ENCODE data around the gene CLDN14.

CLDN14 gene

GRCh38 chr21:36461277-36461917, 18.5 kb downstream of the CLDN14 start:
- H3K79me1 ChIP-seq (ENCODE audit: low read length): no peaks in the 10 kb centered on the region
- no peak overlapping the region for H2BK5ac ChIP-seq (ENCODE audit: low read length)
- H3K23ac ChIP-seq (ENCODE audit: low read length): no peak overlapping the region
- no peaks in the 10 kb centered on the region for H3K27me3 ChIP-seq (ENCODE audit: insufficient read depth, low read length, poor library complexity)
- no peaks in the 10 kb centered on the region for H3K4me1 ChIP-seq (ENCODE audit: control insufficient read depth, low read depth, low read length)
- no peak overlapping the region for H3K18ac ChIP-seq (ENCODE audit: low read length)
- no peaks in the 10 kb centered on the region for H3K36me3 ChIP-seq (ENCODE audit: control insufficient read depth, insufficient read depth, low read length)
- no peak for DNase-seq
- no peak overlapping the region for H2BK15ac ChIP-seq (replicated peaks; ENCODE audit: low read depth)
- no peak overlapping the region for H3K9ac ChIP-seq (ENCODE audit: low read length)
- no peak overlapping the region for H2AK5ac ChIP-seq (ENCODE audit: low read length)
- no peak overlapping the region for H2BK120ac ChIP-seq (ENCODE audit: low read depth, low read length)
- no CpG with 5 or more reads among the region's 34 CpGs for WGBS (ENCODE audit: extremely low coverage, insufficient coverage, low lambda C conversion rate)
- H4K8ac ChIP-seq (ENCODE audit: low read depth, low read length): no peak overlapping the region
- H3K79me2 ChIP-seq (ENCODE audit: control insufficient read depth, insufficient read depth, low read length): no peaks in the 10 kb centered on the region
- H3K4ac ChIP-seq (ENCODE audit: low read depth, low read length): no peak overlapping the region
- no peak overlapping the region for H3K27ac ChIP-seq (ENCODE audit: low read depth, low read length)
- no peak overlapping the region for H4K5ac ChIP-seq (ENCODE audit: low read length)
- no peak overlapping the region for H3K4me2 ChIP-seq (ENCODE audit: low read length)
- H3K56ac ChIP-seq (ENCODE audit: low read length): no peak overlapping the region
- H3K4me3 ChIP-seq (ENCODE audit: low read length): no peak overlapping the region

GRCh38 chr21:36460866-36461265, 19.1 kb downstream of the CLDN14 start:
- H3K23ac ChIP-seq (ENCODE audit: low read length): no peak overlapping the region
- no peak overlapping the region for H3K27ac ChIP-seq (ENCODE audit: low read depth, low read length)
- H2BK5ac ChIP-seq (ENCODE audit: low read length): no peak overlapping the region
- no peak overlapping the region for H3K9ac ChIP-seq (ENCODE audit: low read length)
- no peak overlapping the region for H3K4ac ChIP-seq (ENCODE audit: low read depth, low read length)
- H4K5ac ChIP-seq (ENCODE audit: low read length): no peak overlapping the region
- no peaks in the 10 kb centered on the region for H3K36me3 ChIP-seq (ENCODE audit: control insufficient read depth, insufficient read depth, low read length)
- H3K56ac ChIP-seq (ENCODE audit: low read length): no peak overlapping the region
- H2AK5ac ChIP-seq (ENCODE audit: low read length): no peak overlapping the region
- H2BK15ac ChIP-seq (replicated peaks; ENCODE audit: low read depth): no peak overlapping the region
- no peak overlapping the region for H3K4me2 ChIP-seq (ENCODE audit: low read length)
- no CpG with 5 or more reads among the region's 16 CpGs for WGBS (ENCODE audit: extremely low coverage, insufficient coverage, low lambda C conversion rate)
- H3K18ac ChIP-seq (ENCODE audit: low read length): no peak overlapping the region
- H3K4me3 ChIP-seq (ENCODE audit: low read length): no peak overlapping the region
- DNase-seq: no peak
- H3K4me1 ChIP-seq (ENCODE audit: control insufficient read depth, low read depth, low read length): no peaks in the 10 kb centered on the region
- no peaks in the 10 kb centered on the region for H3K79me1 ChIP-seq (ENCODE audit: low read length)
- no peak overlapping the region for H2BK120ac ChIP-seq (ENCODE audit: low read depth, low read length)
- H3K27me3 ChIP-seq (ENCODE audit: insufficient read depth, low read length, poor library complexity): no peaks in the 10 kb centered on the region
- no peak overlapping the region for H4K8ac ChIP-seq (ENCODE audit: low read depth, low read length)
- no peaks in the 10 kb centered on the region for H3K79me2 ChIP-seq (ENCODE audit: control insufficient read depth, insufficient read depth, low read length)

- H3K4me1 ChIP-seq (ENCODE audit: control insufficient read depth, low read depth, low read length): no peaks in the 10 kb centered on the region
- H3K79me2 ChIP-seq (ENCODE audit: control insufficient read depth, insufficient read depth, low read length): no peaks in the 10 kb centered on the region
- no peak overlapping the region for H3K9ac ChIP-seq (ENCODE audit: low read length)
- H3K18ac ChIP-seq (ENCODE audit: low read length): no peak overlapping the region
- no peak overlapping the region for H2BK120ac ChIP-seq (ENCODE audit: low read depth, low read length)
- no peak overlapping the region for H4K8ac ChIP-seq (ENCODE audit: low read depth, low read length)
- no peak overlapping the region for H3K23ac ChIP-seq (ENCODE audit: low read length)
- H3K36me3 ChIP-seq (ENCODE audit: control insufficient read depth, insufficient read depth, low read length): no peaks in the 10 kb centered on the region
- whole genome bisulfite sequencing (ENCODE audit: extremely low coverage, insufficient coverage, low lambda C conversion rate): no CpG with 5 or more reads among the region's 6 CpGs
- H2AK5ac ChIP-seq (ENCODE audit: low read length): no peak overlapping the region
- no peak overlapping the region for H3K56ac ChIP-seq (ENCODE audit: low read length)
- H3K4me3 ChIP-seq (ENCODE audit: low read length): no peak overlapping the region
- no peaks in the 10 kb centered on the region for H3K27me3 ChIP-seq (ENCODE audit: insufficient read depth, low read length, poor library complexity)
- H3K4ac ChIP-seq (ENCODE audit: low read depth, low read length): no peak overlapping the region
- H2BK5ac ChIP-seq (ENCODE audit: low read length): no peak overlapping the region
- H2BK15ac ChIP-seq (replicated peaks; ENCODE audit: low read depth): no peak overlapping the region
- DNase-seq: no peak
- no peak overlapping the region for H3K27ac ChIP-seq (ENCODE audit: low read depth, low read length)
- H3K4me2 ChIP-seq (ENCODE audit: low read length): no peak overlapping the region
- no peaks in the 10 kb centered on the region for H3K79me1 ChIP-seq (ENCODE audit: low read length)
- no peak overlapping the region for H4K5ac ChIP-seq (ENCODE audit: low read length)
These were observed 20.8 kb downstream of the CLDN14 start for GRCh38 chr21:36459098-36459497.

- Histone ChIP-seq H3K4me3 (ENCODE audit: low read length) (no peak overlapping the region), H3K4ac (ENCODE audit: low read depth, low read length) (no peak overlapping the region), H3K79me1 (ENCODE audit: low read length) (no peaks in the 10 kb centered on the region), H3K79me2 (ENCODE audit: control insufficient read depth, insufficient read depth, low read length) (no peaks in the 10 kb centered on the region), H2BK15ac (replicated peaks; ENCODE audit: low read depth) (no peak overlapping the region), H4K8ac (ENCODE audit: low read depth, low read length) (no peak overlapping the region), H3K56ac (ENCODE audit: low read length) (no peak overlapping the region), H3K23ac (ENCODE audit: low read length) (no peak overlapping the region), H3K27ac (ENCODE audit: low read depth, low read length) (no peak overlapping the region), H3K36me3 (ENCODE audit: control insufficient read depth, insufficient read depth, low read length) (no peaks in the 10 kb centered on the region), H3K9ac (ENCODE audit: low read length) (no peak overlapping the region), H2BK120ac (ENCODE audit: low read depth, low read length) (no peak overlapping the region), H2BK5ac (ENCODE audit: low read length) (no peak overlapping the region), H3K4me2 (ENCODE audit: low read length) (no peak overlapping the region), H4K5ac (ENCODE audit: low read length) (no peak overlapping the region), H3K18ac (ENCODE audit: low read length) (no peak overlapping the region), H2AK5ac (ENCODE audit: low read length) (no peak overlapping the region), H3K27me3 (ENCODE audit: insufficient read depth, low read length, poor library complexity) (no peaks in the 10 kb centered on the region), H3K4me1 (ENCODE audit: control insufficient read depth, low read depth, low read length) (no peaks in the 10 kb centered on the region)
- no CpG with 5 or more reads among the region's 7 CpGs for WGBS (ENCODE audit: extremely low coverage, insufficient coverage, low lambda C conversion rate)
- DNase-seq: no peak
These were observed 23.1 kb downstream of the CLDN14 start for GRCh38 chr21:36456729-36457414.

GRCh38 chr21:36454706-36455105, 25.2 kb downstream of the CLDN14 start:
- no peaks in the 10 kb centered on the region for H3K27me3 ChIP-seq (ENCODE audit: insufficient read depth, low read length, poor library complexity)
- no peaks in the 10 kb centered on the region for H3K79me1 ChIP-seq (ENCODE audit: low read length)
- H2BK5ac ChIP-seq (ENCODE audit: low read length): no peak overlapping the region
- H3K4me2 ChIP-seq (ENCODE audit: low read length): no peak overlapping the region
- no peak overlapping the region for H3K23ac ChIP-seq (ENCODE audit: low read length)
- no CpG with 5 or more reads among the region's 4 CpGs for WGBS (ENCODE audit: extremely low coverage, insufficient coverage, low lambda C conversion rate)
- H2AK5ac ChIP-seq (ENCODE audit: low read length): no peak overlapping the region
- no peak overlapping the region for H3K56ac ChIP-seq (ENCODE audit: low read length)
- H4K5ac ChIP-seq (ENCODE audit: low read length): no peak overlapping the region
- H3K18ac ChIP-seq (ENCODE audit: low read length): no peak overlapping the region
- no peak overlapping the region for H3K27ac ChIP-seq (ENCODE audit: low read depth, low read length)
- no peak overlapping the region for H2BK120ac ChIP-seq (ENCODE audit: low read depth, low read length)
- H4K8ac ChIP-seq (ENCODE audit: low read depth, low read length): no peak overlapping the region
- no peak overlapping the region for H3K9ac ChIP-seq (ENCODE audit: low read length)
- no peak for DNase-seq
- no peak overlapping the region for H2BK15ac ChIP-seq (replicated peaks; ENCODE audit: low read depth)
- no peak overlapping the region for H3K4me3 ChIP-seq (ENCODE audit: low read length)
- no peaks in the 10 kb centered on the region for H3K36me3 ChIP-seq (ENCODE audit: control insufficient read depth, insufficient read depth, low read length)
- H3K4ac ChIP-seq (ENCODE audit: low read depth, low read length): no peak overlapping the region
- no peaks in the 10 kb centered on the region for H3K79me2 ChIP-seq (ENCODE audit: control insufficient read depth, insufficient read depth, low read length)
- no peaks in the 10 kb centered on the region for H3K4me1 ChIP-seq (ENCODE audit: control insufficient read depth, low read depth, low read length)
